BLaER1 treated with 17β-estradiol and CSF1 and Interleukin-3, amounts not matched to agents 10 nM and 100 nM (cell line): ENCODE measurements around the gene NCCRP1.

Source experiments
- H3K27ac ChIP-seq, 11 experiments: shearing (Covaris generic); formaldehyde crosslinking; 2 replicates each; pipeline ENCODE4 v1.8.1; 2022
- H3K27me3 ChIP-seq, 11 experiments: shearing (Covaris generic); formaldehyde crosslinking; 2 replicates each; pipeline ENCODE4 v1.8.1; 2022
- H3K36me3 ChIP-seq, 11 experiments: shearing (Covaris generic); formaldehyde crosslinking; 2 replicates each; pipeline ENCODE4 v1.8.1; 2022
- H3K4me1 ChIP-seq, 10 experiments: shearing (Covaris generic); formaldehyde crosslinking; 2 replicates each; pipeline ENCODE4 v1.8.1; 2022
- H3K4me2 ChIP-seq, 11 experiments: shearing (Covaris generic); formaldehyde crosslinking; 2 replicates each; pipeline ENCODE4 v1.8.1; 2022
- H3K4me3 ChIP-seq, 10 experiments: shearing (Covaris generic); formaldehyde crosslinking; 2 replicates each; pipeline ENCODE4 v1.8.1; 2022
- H3K9ac ChIP-seq, 11 experiments: shearing (Covaris generic); formaldehyde crosslinking; 2 replicates each; pipeline ENCODE4 v1.8.1; 2022
- H3K9me3 ChIP-seq, 11 experiments: shearing (Covaris generic); formaldehyde crosslinking; replicated peaks in 1 of 11; 2 replicates each; pipeline ENCODE4 v1.8.1; 2022
- H4K20me1 ChIP-seq, 11 experiments: shearing (Covaris generic); formaldehyde crosslinking; 2 replicates each; pipeline ENCODE4 v1.8.1; 2022
- Cebpa-rat ChIP-seq, 11 experiments: shearing (Covaris generic); IDR thresholded peaks; 2 replicates each; pipeline ENCODE4 v1.8.1; 2022

The NCCRP1 gene

GRCh38 chr19:39247701-39248664 lies 51.2 kb downstream of the NCCRP1 start:
- H3K27me3 ChIP-seq: no peaks in the 10 kb centered on the region
- H3K27ac ChIP-seq: no peak overlapping the region
- no peak overlapping the region for H3K4me3 ChIP-seq
- peaks cover 0 to 58% (median 24%) of the 10 kb centered on the region in 10 experiments; a peak in 14 of 20 replicates for H3K4me1 ChIP-seq
- no peak overlapping the region for H3K9ac ChIP-seq
- peaks cover 0 to 14% (median 7%) of the 10 kb centered on the region in 11 experiments; a peak in 12 of 22 replicates for H3K9me3 ChIP-seq
- H3K4me2 ChIP-seq: peak overlapping the region in 4 of 11 experiments; percentile 4 to 33 (median 29); a peak in 3 of 22 replicates
- H3K36me3 ChIP-seq: no peaks in the 10 kb centered on the region
- no peaks in the 10 kb centered on the region for H4K20me1 ChIP-seq
- TF ChIP-seq Cebpa-rat (IDR thresholded peaks at IDR 0.05): no peak

- peaks cover 0 to 16% (median 7%) of the 10 kb centered on the region in 11 experiments; a peak in 15 of 22 replicates for H3K9me3 ChIP-seq
- TF ChIP-seq Cebpa-rat (IDR thresholded peaks at IDR 0.05): no peak
- H3K9ac ChIP-seq: no peak within 1 kb of the TSS
- no peak within 1 kb of the TSS for H3K27ac ChIP-seq
- no peaks in the 10 kb centered on the region for H3K36me3 ChIP-seq
- no peaks in the 10 kb centered on the region for H3K27me3 ChIP-seq
- peaks cover 0 to 63% (median 30%) of the 10 kb centered on the region in 10 experiments; a peak in 14 of 20 replicates for H3K4me1 ChIP-seq
- peak within 1 kb of the TSS in 2 of 11 experiments; percentile 32 to 33; a peak in 1 of 22 replicates for H3K4me2 ChIP-seq
- no peak within 1 kb of the TSS for H3K4me3 ChIP-seq
- no peaks in the 10 kb centered on the region for H4K20me1 ChIP-seq
Observed at GRCh38 chr19:39248806-39249205, 52.0 kb downstream of the NCCRP1 start, which contains the start of gene IFNL4. IFNL4 (minus strand) TSS chr19:39248856.

GRCh38 chr19:39251081-39251480 lies 54.3 kb downstream of the NCCRP1 start:
- Histone ChIP-seq H3K4me1 (peaks cover 0 to 71% (median 30%) of the 10 kb centered on the region in 10 experiments; a peak in 14 of 20 replicates), H3K9me3 (peaks cover 0 to 24% (median 15%) of the 10 kb centered on the region in 11 experiments; a peak in 18 of 22 replicates), H4K20me1 (no peaks in the 10 kb centered on the region), H3K4me2 (peak overlapping the region in 6 of 11 experiments; percentile 49 to 75 (median 61); a peak in 9 of 22 replicates), H3K36me3 (no peaks in the 10 kb centered on the region), H3K27me3 (no peaks in the 10 kb centered on the region), H3K4me3 (no peak overlapping the region), H3K27ac (no peak overlapping the region), H3K9ac (no peak overlapping the region)
- no peak for TF ChIP-seq Cebpa-rat (IDR thresholded peaks at IDR 0.05)
